VCaP (cell line): ENCODE measurements around the gene PGGHG.
"Not testable (repeated sequence)": the region's sequence is repeated elsewhere in the genome, so short reads cannot be mapped to it uniquely, and the experiment has no call there.

Source experiments
- H3K27ac ChIP-seq: fragments of 450-650 bp; 2 replicates; pipeline ENCODE4 v1.5.1; 2017
- TF ChIP-seq, protein P1 (sequence below): fragments of 450-650 bp; conservative IDR thresholded peaks from 2 replicates; pipeline ENCODE4 v1.5.1; 2017; ENCODE audit warnings: mild to moderate bottlenecking, moderate library complexity

PGGHG gene

DNA sequence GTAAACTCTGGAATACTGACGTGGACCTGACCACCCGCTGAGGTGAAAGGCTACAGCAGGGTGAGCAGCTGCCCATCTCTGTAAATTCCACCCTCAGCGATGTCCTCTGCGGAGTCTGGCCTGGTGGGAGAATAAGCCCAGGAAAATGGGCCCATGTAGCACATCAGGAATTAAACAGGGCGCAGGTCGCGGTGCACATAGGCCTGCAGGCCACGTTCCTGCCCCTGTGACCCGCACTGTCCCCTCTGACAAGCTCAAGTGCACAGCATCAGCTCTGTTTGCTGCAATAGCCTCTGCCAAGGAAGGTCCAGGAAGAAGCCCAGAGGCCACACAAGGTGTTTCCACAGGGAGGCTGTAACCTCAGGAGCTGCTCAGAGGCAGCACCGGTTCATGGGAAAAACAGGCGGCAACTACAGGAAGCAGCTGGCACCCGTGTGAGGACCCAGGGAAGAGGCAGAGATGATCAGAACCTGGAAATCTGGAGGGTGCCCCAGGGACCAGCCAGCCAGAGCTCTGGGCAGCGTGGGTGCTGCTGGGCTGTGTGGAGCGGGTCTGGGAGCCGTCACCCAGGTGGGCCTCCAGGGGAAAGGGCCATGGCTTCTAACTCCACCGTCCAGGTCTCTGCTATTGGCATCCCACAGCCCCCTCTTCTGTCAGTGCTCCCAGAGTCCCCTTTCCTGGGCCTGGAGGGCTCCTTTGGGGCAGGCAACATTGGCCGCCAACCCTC lies 17.9 kb downstream of the PGGHG start:
- TF ChIP-seq, protein P1, sequence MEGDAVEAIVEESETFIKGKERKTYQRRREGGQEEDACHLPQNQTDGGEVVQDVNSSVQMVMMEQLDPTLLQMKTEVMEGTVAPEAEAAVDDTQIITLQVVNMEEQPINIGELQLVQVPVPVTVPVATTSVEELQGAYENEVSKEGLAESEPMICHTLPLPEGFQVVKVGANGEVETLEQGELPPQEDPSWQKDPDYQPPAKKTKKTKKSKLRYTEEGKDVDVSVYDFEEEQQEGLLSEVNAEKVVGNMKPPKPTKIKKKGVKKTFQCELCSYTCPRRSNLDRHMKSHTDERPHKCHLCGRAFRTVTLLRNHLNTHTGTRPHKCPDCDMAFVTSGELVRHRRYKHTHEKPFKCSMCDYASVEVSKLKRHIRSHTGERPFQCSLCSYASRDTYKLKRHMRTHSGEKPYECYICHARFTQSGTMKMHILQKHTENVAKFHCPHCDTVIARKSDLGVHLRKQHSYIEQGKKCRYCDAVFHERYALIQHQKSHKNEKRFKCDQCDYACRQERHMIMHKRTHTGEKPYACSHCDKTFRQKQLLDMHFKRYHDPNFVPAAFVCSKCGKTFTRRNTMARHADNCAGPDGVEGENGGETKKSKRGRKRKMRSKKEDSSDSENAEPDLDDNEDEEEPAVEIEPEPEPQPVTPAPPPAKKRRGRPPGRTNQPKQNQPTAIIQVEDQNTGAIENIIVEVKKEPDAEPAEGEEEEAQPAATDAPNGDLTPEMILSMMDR, result no peak
- H3K27ac ChIP-seq, result no peak overlapping the region

DNA sequence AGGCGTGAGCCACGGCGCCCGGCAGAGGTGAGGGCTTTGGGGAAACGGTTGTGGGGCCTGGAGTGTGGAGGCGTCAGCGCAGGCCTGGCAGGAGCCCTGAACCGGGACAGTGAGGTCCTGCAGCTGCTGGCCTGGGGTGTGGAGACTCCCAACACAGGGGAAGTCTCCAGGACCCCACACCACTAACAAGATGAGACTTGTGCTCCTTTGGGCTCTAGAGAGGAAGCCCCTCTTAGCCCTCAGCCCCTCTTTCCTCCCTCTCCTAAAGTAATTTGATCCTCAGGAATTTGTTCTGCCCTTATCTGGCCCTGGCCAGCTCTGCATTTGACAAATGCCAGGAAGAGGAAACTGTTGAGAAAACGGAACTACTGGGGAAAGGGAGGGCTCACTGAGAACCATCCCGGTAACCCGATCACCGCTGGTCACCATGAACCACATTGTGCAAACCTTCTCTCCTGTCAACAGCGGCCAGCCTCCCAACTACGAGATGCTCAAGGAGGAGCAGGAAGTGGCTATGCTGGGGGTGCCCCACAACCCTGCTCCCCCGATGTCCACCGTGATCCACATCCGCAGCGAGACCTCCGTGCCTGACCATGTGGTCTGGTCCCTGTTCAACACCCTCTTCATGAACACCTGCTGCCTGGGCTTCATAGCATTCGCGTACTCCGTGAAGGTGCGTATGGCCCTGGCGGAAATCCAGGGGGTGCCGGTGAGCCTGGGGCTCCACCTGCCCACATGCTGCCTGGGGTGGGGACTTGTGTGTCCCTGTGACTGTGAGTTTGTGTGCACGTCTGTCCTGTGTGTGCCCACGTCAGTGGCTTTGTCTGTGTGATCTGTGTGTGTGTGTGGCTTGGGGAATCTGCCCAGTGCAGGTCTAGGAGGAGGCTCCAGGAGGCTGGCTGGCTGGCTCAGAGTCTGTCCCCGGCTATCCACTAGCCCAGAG lies 19.1 kb downstream of the PGGHG start, which contains the start of gene IFITM2:
TSS of gene IFITM2 (plus strand) at position 51 of the 943 bp plus-strand sequence. CDS start at position 428, 377 bp downstream.
- not testable (repeated sequence) for H3K27ac ChIP-seq

DNA sequence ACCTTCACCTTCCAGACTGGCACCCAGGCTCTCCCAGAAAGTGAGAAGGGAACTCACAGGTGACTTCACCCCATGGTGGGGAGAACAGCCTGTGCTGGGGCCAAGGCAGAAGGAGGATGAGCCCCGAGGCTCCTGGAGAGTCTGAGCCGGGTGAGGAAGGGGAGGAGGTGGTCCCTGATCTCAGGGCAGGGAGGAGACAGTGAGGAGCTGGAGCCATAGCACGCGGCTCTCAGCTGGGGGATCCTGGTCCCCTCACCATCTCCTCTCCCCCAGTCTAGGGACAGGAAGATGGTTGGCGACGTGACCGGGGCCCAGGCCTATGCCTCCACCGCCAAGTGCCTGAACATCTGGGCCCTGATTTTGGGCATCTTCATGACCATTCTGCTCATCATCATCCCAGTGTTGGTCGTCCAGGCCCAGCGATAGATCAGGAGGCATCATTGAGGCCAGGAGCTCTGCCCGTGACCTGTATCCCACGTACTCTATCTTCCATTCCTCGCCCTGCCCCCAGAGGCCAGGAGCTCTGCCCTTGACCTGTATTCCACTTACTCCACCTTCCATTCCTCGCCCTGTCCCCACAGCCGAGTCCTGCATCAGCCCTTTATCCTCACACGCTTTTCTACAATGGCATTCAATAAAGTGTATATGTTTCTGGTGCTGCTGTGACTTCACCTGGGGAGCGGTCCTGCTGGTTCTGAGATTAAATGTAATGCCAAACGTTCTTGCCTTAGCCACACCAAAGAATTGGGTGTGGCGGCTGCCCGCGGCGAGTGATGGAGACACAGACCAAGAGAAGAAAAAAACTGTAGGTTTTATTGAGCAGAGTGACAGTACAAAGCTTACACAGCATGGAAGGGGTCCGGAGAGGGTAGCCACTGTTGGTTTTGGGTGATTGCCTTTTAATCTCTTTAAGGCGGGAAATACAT lies 20.1 kb downstream of the PGGHG start:
- not testable (repeated sequence) for H3K27ac ChIP-seq

DNA sequence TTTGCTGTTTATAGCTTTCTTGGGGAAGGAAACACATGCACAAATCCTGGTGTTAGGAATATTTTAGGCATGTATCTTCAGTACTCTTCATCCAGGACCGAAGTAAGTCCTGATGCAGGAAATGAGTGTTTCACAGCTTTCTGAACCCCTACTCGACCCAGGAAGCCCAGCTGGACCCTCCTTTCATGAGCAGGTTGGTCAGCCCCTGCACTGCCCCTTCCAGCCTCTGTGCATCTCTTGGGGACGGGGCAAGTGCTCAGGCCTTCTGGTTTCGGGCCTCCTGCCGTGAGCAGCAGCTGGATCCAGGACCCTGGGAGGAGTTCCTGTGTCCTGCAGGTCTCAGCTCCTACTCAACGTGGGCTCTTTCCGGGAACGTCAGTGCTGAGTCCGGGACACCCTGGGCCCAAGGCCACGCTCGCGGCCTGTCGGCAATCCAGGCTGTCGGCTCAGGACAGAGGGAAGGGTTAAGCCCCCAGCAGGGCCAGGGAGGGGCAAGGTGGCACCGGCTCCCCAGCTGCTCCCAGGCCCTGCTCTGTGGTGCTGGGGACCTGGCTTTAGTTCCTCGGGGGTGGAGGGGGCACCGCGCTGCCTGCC lies 21.1 kb downstream of the PGGHG start:
- H3K27ac ChIP-seq, result not testable (repeated sequence)

DNA sequence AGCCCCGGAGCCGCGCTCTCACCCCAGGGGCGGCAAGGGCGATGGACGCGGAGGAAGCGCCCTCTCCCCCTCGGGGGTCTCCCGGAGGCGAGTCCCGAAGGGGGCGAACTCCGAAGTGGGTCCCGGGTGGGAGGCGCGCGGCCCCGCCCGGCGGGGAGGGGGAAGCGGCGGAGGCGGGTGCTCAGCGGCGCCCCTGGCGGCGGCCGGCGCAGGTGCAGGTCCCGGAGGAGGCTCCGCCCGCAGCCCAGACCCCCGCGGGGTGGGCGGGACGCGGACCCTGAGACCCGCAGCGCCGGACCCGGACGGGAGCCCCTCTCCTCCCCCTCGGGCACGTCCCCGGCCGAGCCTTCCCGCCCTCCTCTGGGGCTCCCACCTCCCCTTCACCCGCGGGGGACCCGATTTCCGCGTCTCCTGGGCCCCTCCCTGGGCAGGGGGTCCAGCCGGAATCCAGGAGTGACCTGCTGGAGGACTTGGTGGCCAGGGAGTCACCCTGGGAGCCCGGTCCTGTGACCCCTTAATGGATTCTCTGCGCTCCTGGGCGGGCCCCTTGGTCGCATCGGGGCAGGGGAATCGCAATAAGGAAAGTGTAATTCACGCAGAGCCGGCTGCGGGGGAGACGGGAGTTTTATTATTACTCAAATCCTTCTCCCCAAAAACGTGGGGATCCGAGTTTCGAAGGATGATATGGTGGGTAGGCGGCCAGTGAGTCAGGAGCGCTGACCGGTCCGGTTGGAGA lies 22.3 kb downstream of the PGGHG start:
- H3K27ac ChIP-seq, result not testable (repeated sequence)

DNA sequence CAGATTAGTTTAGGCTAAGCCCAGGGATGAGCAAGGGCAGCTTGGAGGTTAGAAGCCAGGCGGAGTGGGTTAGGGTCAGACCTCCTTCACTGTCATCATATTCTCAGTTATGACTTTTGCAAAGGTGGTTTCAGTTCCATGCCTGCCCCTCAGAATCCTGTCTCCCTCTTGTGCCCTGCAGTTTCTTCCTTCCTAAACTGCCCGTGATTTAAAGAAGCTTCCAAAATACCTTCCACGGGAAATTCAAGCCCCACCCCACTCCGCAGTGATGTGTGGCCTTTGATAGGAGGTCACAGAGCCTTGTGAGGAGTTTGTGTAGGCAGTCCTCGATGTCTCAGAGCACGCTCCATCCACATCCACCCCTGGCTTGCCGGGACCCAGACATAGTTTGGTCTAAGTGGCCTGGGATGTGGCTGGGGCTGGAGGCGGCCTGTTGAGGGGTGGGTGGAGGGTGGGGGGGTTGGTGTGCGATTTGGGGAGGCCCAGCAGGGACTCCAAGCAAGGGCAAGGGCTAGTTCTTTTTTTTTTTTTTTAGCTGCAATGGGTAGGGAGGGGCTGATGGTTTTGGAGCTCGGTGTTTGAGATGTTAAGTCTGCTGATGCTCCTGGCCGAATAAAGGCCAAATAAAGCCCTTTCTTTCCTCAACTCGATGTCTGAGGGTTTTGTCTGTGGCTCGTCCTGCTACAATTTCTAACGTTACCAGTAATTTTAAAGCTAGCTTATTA lies 23.3 kb downstream of the PGGHG start:
- peak overlapping the region; percentile 37; the same call in 1 of the 2 replicates for H3K27ac ChIP-seq
- TF ChIP-seq, protein P1, result no peak

DNA sequence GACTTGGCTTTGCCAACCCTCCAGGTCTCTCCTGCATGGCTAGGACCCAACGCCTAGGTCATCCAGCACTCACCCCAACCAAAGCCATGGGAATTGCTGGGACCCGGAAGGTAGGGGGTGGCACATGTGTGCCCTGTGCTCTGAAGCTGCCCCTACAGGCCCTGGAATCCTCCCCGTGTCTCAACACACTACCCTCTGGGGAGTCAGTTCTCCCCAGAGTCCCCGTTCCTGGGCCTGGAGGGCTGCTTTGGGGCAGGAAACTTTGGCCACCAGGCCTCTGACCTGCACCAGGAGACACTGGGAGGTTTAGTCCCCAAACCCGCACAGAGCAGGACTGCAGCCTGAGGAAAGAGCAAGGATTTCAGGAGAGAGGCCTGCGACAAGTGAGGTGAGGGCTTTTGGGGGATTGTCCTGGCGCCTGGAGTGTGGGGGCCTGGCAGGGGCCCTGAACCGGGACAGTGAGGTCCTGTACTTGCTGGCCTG lies 24.4 kb downstream of the PGGHG start:
- peak overlapping the region; percentile 37; the same call in 1 of the 2 replicates for H3K27ac ChIP-seq

More for the DNA sequence above, 24.4 kb downstream of the PGGHG start:
- TF ChIP-seq, protein P1, result no peak
